KOPT-K1 (cell line): ENCODE results near the gene CIP2A.

Experiments
- H3K27ac ChIP-seq: fragments of 200-600 bp; sonication (generic); 2 replicates; pipeline ENCODE4 v1.5.1; 2016; ENCODE audit warnings: antibody characterized with exemption, mild to moderate bottlenecking, low read depth, low read length; ENCODE audit not compliant: poor library complexity, severe bottlenecking
- H3K36me3 ChIP-seq: fragments of 200-600 bp; sonication (generic); 2 replicates; pipeline ENCODE4 v1.5.1; 2017; ENCODE audit warnings: antibody characterized with exemption, mild to moderate bottlenecking, low read length, moderate library complexity; ENCODE audit not compliant: insufficient read depth
- H3K9me3 ChIP-seq: fragments of 200-600 bp; sonication (generic); 2 replicates; pipeline ENCODE4 v1.5.1; 2017; ENCODE audit warnings: antibody characterized with exemption, low read length, mild to moderate bottlenecking; ENCODE audit not compliant: insufficient read depth, poor library complexity, severe bottlenecking

The CIP2A gene

GRCh38 chr3:108546692-108547091, 42.5 kb downstream of the CIP2A start:
- Histone ChIP-seq H3K36me3 (peaks cover 95% of the 10 kb centered on the region), H3K9me3 (no peaks in the 10 kb centered on the region), H3K27ac (no peak overlapping the region)

- peaks cover 91% of the 10 kb centered on the region for H3K36me3 ChIP-seq
- H3K9me3 ChIP-seq: no peaks in the 10 kb centered on the region
- no peak overlapping the region for H3K27ac ChIP-seq
Observed at GRCh38 chr3:108546247-108546646, 43.0 kb downstream of the CIP2A start.

GRCh38 chr3:108538083-108538482, 51.2 kb downstream of the CIP2A start:
- Histone ChIP-seq H3K27ac (no peak overlapping the region), H3K36me3 (peaks cover 13% of the 10 kb centered on the region), H3K9me3 (no peaks in the 10 kb centered on the region)

- no peaks in the 10 kb centered on the region for H3K36me3 ChIP-seq
- no peaks in the 10 kb centered on the region for H3K9me3 ChIP-seq
- H3K27ac ChIP-seq: no peak overlapping the region
Observed at GRCh38 chr3:108528459-108529252, 60.6 kb downstream of the CIP2A start.

GRCh38 chr3:108527817-108528216, 61.4 kb downstream of the CIP2A start:
- H3K9me3 ChIP-seq: no peaks in the 10 kb centered on the region
- no peak overlapping the region for H3K27ac ChIP-seq
- H3K36me3 ChIP-seq: no peaks in the 10 kb centered on the region

- Histone ChIP-seq H3K36me3 (no peaks in the 10 kb centered on the region), H3K27ac (no peak overlapping the region), H3K9me3 (no peaks in the 10 kb centered on the region)
Observed at GRCh38 chr3:108527109-108527508, 62.1 kb downstream of the CIP2A start.

- Histone ChIP-seq H3K27ac (no peak overlapping the region), H3K36me3 (no peaks in the 10 kb centered on the region), H3K9me3 (no peaks in the 10 kb centered on the region)
Observed at GRCh38 chr3:108525971-108526370, 63.3 kb downstream of the CIP2A start.

GRCh38 chr3:108525256-108525655, 64.0 kb downstream of the CIP2A start:
- Histone ChIP-seq H3K36me3 (no peaks in the 10 kb centered on the region), H3K9me3 (no peaks in the 10 kb centered on the region), H3K27ac (no peak overlapping the region)

GRCh38 chr3:108524537-108524936, 64.7 kb downstream of the CIP2A start:
- Histone ChIP-seq H3K9me3 (no peaks in the 10 kb centered on the region), H3K27ac (no peak overlapping the region), H3K36me3 (no peaks in the 10 kb centered on the region)

GRCh38 chr3:108518895-108519294, 70.3 kb downstream of the CIP2A start:
- no peaks in the 10 kb centered on the region for H3K9me3 ChIP-seq
- H3K36me3 ChIP-seq: no peaks in the 10 kb centered on the region
- no peak overlapping the region for H3K27ac ChIP-seq

- Histone ChIP-seq H3K36me3 (no peaks in the 10 kb centered on the region), H3K27ac (no peak overlapping the region), H3K9me3 (no peaks in the 10 kb centered on the region)
Observed at GRCh38 chr3:108516881-108517280, 72.4 kb downstream of the CIP2A start.

- H3K9me3 ChIP-seq: no peaks in the 10 kb centered on the region
- H3K36me3 ChIP-seq: no peaks in the 10 kb centered on the region
- H3K27ac ChIP-seq: no peak overlapping the region
Observed at GRCh38 chr3:108513961-108514360, 75.3 kb downstream of the CIP2A start.

- Histone ChIP-seq H3K9me3 (no peaks in the 10 kb centered on the region), H3K36me3 (no peaks in the 10 kb centered on the region), H3K27ac (no peak overlapping the region)
Observed at GRCh38 chr3:108512671-108513070, 76.6 kb downstream of the CIP2A start.

GRCh38 chr3:108511490-108511889, 77.7 kb downstream of the CIP2A start:
- Histone ChIP-seq H3K27ac (no peak overlapping the region), H3K36me3 (no peaks in the 10 kb centered on the region), H3K9me3 (no peaks in the 10 kb centered on the region)

- no peaks in the 10 kb centered on the region for H3K9me3 ChIP-seq
- no peak overlapping the region for H3K27ac ChIP-seq
- H3K36me3 ChIP-seq: no peaks in the 10 kb centered on the region
Observed at GRCh38 chr3:108511055-108511454, 78.2 kb downstream of the CIP2A start.

GRCh38 chr3:108510496-108510895, 78.7 kb downstream of the CIP2A start, which contains the start of gene MYH15:
MYH15 (minus strand) TSS chr3:108510596; CDS start chr3:108510530, 66 bp downstream.
- Histone ChIP-seq H3K9me3 (no peaks in the 10 kb centered on the region), H3K36me3 (no peaks in the 10 kb centered on the region), H3K27ac (no peak within 1 kb of the TSS)
